Esophagus squamous epithelium (tissue), 4 donors: ENCODE results near the gene MYH3.

Experiments used
- POLR2A ChIP-seq, 4 donors: fragments of 450-650 bp; IDR thresholded peaks; one replicate each; pipeline ENCODE4 v1.6.1; 2017; ENCODE audit warnings: antibody characterized with exemption in 4 of 4, mild to moderate bottlenecking in 4 of 4, moderate library complexity in 3 of 4
- TF ChIP-seq, protein P1 (sequence below), 6 experiments: fragments of 450-650 bp in 4 of 6; fragments of 200-600 bp in 2 of 6; sonication (generic) in 2 of 6; IDR thresholded peaks; one replicate each; pipeline ENCODE4 v1.5.1; 2016 to 2019; ENCODE audit warnings: antibody characterized with exemption in 6 of 6, mild to moderate bottlenecking in 4 of 6, moderate library complexity in 4 of 6

DNA sequence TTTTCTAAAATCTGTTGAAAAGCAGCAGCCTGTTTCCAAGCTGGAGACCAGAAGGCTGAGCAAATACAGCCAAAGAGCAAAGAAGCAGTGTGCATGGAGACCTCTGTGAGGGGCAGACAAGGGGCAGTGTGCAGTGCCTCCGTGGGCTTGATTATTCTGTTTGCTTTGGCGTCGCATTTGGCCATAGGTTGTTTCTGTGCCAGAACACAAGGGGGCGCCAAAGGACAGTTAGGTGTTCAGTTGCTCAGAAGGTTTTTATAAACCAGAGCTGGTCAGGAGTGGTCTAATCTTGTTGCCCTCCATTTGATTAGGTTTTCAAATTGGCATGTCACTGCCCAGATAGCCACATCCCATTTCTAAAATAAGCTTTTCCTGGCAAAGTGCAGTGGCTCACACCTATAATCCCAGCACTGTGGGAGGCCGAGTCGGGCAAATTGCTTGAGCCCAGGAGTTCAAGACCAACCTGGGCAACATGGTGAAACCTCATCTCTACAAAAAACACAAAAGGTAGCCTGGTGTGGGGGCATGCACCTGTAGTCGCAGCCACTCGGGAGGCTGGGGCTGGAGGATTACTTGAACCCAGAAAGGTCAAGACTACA is 10.6 kb downstream of the MYH3 start:
- no peak for TF ChIP-seq POLR2A (IDR thresholded peaks at IDR 0.05)
- TF ChIP-seq, protein P1, sequence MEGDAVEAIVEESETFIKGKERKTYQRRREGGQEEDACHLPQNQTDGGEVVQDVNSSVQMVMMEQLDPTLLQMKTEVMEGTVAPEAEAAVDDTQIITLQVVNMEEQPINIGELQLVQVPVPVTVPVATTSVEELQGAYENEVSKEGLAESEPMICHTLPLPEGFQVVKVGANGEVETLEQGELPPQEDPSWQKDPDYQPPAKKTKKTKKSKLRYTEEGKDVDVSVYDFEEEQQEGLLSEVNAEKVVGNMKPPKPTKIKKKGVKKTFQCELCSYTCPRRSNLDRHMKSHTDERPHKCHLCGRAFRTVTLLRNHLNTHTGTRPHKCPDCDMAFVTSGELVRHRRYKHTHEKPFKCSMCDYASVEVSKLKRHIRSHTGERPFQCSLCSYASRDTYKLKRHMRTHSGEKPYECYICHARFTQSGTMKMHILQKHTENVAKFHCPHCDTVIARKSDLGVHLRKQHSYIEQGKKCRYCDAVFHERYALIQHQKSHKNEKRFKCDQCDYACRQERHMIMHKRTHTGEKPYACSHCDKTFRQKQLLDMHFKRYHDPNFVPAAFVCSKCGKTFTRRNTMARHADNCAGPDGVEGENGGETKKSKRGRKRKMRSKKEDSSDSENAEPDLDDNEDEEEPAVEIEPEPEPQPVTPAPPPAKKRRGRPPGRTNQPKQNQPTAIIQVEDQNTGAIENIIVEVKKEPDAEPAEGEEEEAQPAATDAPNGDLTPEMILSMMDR (IDR thresholded peaks at IDR 0.05), result peak; percentile 66 to 80 (median 76)
